GM23338 (cell line): ENCODE measurements around the gene KRTAP2-2. TPM values are rescaled to one million over a fixed set of nuclear protein-coding genes. Genes with fewer than 3 reads are reported as not detected.

Experiments
- ATAC-seq: fragments of 200-7000 bp; cut with Tn5 transposase; 3 replicates; pipeline ENCODE4 v1.9.1; 2020
- DNase-seq: peaks from one replicate; pipeline ENCODE4 v3.0.0-alpha.2; 2015; ENCODE audit warnings: low spot score
- H2AFZ ChIP-seq: fragments of 200-600 bp; sonication (generic); 2 replicates; pipeline ENCODE4 v1.8.0; 2016; ENCODE audit warnings: antibody characterized with exemption, mild to moderate bottlenecking, moderate library complexity
- H3F3A ChIP-seq: fragments of 200-600 bp; sonication (generic); replicated peaks from 2 replicates; pipeline ENCODE4 v1.8.0; 2017; ENCODE audit warnings: antibody characterized with exemption, mixed run types, low read depth
- H3K27ac ChIP-seq: fragments of 200-600 bp; sonication (generic); 2 replicates; pipeline ENCODE4 v1.6.1; 2016; ENCODE audit warnings: low read depth
- H3K27me3 ChIP-seq: fragments of 200-600 bp; sonication (generic); 2 replicates; pipeline ENCODE4 v1.8.0; 2016; ENCODE audit warnings: mild to moderate bottlenecking, mixed run types, moderate library complexity; ENCODE audit not compliant: insufficient read depth
- H3K36me3 ChIP-seq: fragments of 200-600 bp; sonication (generic); 2 replicates; pipeline ENCODE4 v1.8.0; 2016; ENCODE audit warnings: mild to moderate bottlenecking; ENCODE audit not compliant: insufficient read depth
- H3K4me1 ChIP-seq: fragments of 200-600 bp; sonication (generic); 2 replicates; pipeline ENCODE4 v1.8.0; 2016; ENCODE audit warnings: mild to moderate bottlenecking, moderate library complexity; ENCODE audit not compliant: insufficient read depth
- H3K4me2 ChIP-seq: fragments of 200-600 bp; sonication (generic); 2 replicates; pipeline ENCODE4 v1.7.1; 2017; ENCODE audit warnings: mixed run types
- H3K4me3 ChIP-seq: fragments of 200-600 bp; sonication (generic); 2 replicates; pipeline ENCODE4 v1.6.1; 2016; ENCODE audit warnings: mixed run types
- H3K79me2 ChIP-seq: fragments of 200-600 bp; sonication (generic); replicated peaks from 2 replicates; pipeline ENCODE4 v1.8.0; 2017; ENCODE audit warnings: mild to moderate bottlenecking; ENCODE audit not compliant: insufficient read depth
- H3K9me2 ChIP-seq: fragments of 200-600 bp; sonication (generic); 2 replicates; pipeline ENCODE4 v1.8.0; 2017; ENCODE audit not compliant: insufficient read depth
- H4K20me1 ChIP-seq: fragments of 200-600 bp; sonication (generic); replicated peaks from 2 replicates; pipeline ENCODE4 v1.8.0; 2017; ENCODE audit warnings: mild to moderate bottlenecking; ENCODE audit not compliant: insufficient read depth
- H3K27ac Mint-ChIP-seq: 2 replicates; pipeline ENCODE4 v1.8.0; 2020; ENCODE audit warnings: inconsistent platforms, mild to moderate bottlenecking, moderate library complexity, mixed read lengths
- H3K27me3 Mint-ChIP-seq: 3 replicates; pipeline ENCODE4 v1.8.0; 2022; ENCODE audit warnings: low read depth, mild to moderate bottlenecking, moderate library complexity, mixed read lengths, inconsistent platforms; ENCODE audit not compliant: insufficient read depth, poor library complexity
- H3K36me3 Mint-ChIP-seq: 3 replicates; pipeline ENCODE4 v1.8.0; 2021; ENCODE audit warnings: low read depth, mild to moderate bottlenecking, inconsistent platforms, moderate library complexity, mixed read lengths
- H3K4me1 Mint-ChIP-seq: 3 replicates; pipeline ENCODE4 v1.8.0; 2020; ENCODE audit warnings: mild to moderate bottlenecking, inconsistent platforms, mixed read lengths
- H3K4me3 Mint-ChIP-seq: 3 replicates; pipeline ENCODE4 v1.8.0; 2021; ENCODE audit warnings: moderate library complexity, mild to moderate bottlenecking, inconsistent platforms, mixed read lengths
- H3K9me3 Mint-ChIP-seq: 3 replicates; pipeline ENCODE4 v1.8.0; 2020; ENCODE audit warnings: moderate library complexity, mild to moderate bottlenecking, inconsistent platforms, mixed read lengths
- EZH2 ChIP-seq: fragments of 200-600 bp; sonication (generic); IDR thresholded peaks from one replicate; pipeline ENCODE4 v1.8.0; 2017; ENCODE audit warnings: antibody characterized with exemption, mild to moderate bottlenecking, low read depth; ENCODE audit not compliant: unreplicated experiment
- NANOG ChIP-seq: IDR thresholded peaks from 2 replicates; pipeline ENCODE4 v1.6.1; 2016; ENCODE audit warnings: antibody characterized with exemption, borderline replicate concordance
- POLR2AphosphoS5 ChIP-seq: IDR thresholded peaks from 2 replicates; pipeline ENCODE4 v1.6.1; 2016; ENCODE audit warnings: antibody characterized with exemption, low read depth
- STAT1 ChIP-seq: IDR thresholded peaks from one replicate; pipeline ENCODE4 v1.6.1; 2016; ENCODE audit warnings: antibody characterized with exemption; ENCODE audit not compliant: unreplicated experiment
- ZNF331 ChIP-seq: fragments of 250-450 bp; sonication (Bioruptor Pico); IDR thresholded peaks from 2 replicates; pipeline ENCODE4 v1.5.0; 2020; ENCODE audit warnings: low read depth, mild to moderate bottlenecking, moderate library complexity
- polyA plus RNA-seq: library from polyadenylated mRNA; unstranded; fragments of >200 nt; fragmentation: Nextera tagmentation; extraction: Ambion mirVana; gene quantifications from 2 replicates; pipeline ENCODE4 v1.2.1, GENCODE V29; 2016
- small RNA-seq: library from RNA; depleted of rRNA; stranded (forward); fragments of <200 nt; gene quantifications from one replicate; pipeline ENCODE3, GENCODE V24; 2014; ENCODE audit warnings: low replicate concordance
- total RNA-seq: library from RNA; depleted of rRNA; stranded (reverse); fragments of >200 nt; shearing (Covaris generic); gene quantifications from 2 replicates; pipeline ENCODE4 v1.2.3, GENCODE V29; 2014; rRNA removed

The KRTAP2-2 gene
- total and polyA plus RNA-seq, 2 experiments from 2014 or later: not detected

DNA sequence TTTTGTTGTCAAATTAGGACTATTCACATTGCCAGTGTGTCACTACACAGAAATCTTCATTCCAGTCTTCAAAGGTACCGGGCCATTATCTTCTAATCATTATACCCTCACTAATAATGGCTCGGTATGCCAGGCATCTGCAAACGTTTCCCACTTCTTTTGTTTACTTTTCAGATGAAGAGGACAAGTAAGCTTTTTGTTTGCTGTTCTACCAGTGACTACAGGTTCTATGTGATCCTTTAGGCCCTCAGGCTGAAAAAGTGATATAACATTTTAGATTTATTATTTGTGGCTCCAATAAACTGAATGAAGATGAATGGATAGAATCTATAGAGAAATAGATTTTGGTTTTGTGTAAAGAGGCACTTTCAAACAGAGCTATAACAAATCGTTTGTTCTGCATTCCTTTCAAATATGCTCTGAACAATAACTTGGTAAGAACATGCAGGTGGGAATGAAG lies 45.7 kb downstream of the KRTAP2-2 start:
- H4K20me1 ChIP-seq: no peaks in the 10 kb centered on the region
- no peak overlapping the region for H2AFZ ChIP-seq
- peak overlapping the region; percentile 27; the same call in 1 of the 2 replicates for H3K4me2 ChIP-seq
- TF ChIP-seq ZNF331 (no peak), STAT1 (no peak), NANOG (peak; percentile 60; the same call in 1 of the 2 replicates), EZH2 (no peak)
- no peaks in the 10 kb centered on the region for H3K36me3 Mint-ChIP-seq
- H3K9me2 ChIP-seq: no peaks in the 10 kb centered on the region; the same call in 1 of the 2 replicates
- H3K27ac Mint-ChIP-seq: no peak overlapping the region
- no peak for ATAC-seq
- no peaks in the 10 kb centered on the region for H3K27me3 ChIP-seq
- no peak overlapping the region for H3K27ac ChIP-seq
- H3K4me1 Mint-ChIP-seq: peaks cover 10% of the 10 kb centered on the region; the same call in 2 of the 3 replicates
- H3F3A ChIP-seq: no peaks in the 10 kb centered on the region
- H3K4me1 ChIP-seq: peaks cover 14% of the 10 kb centered on the region
- no peak overlapping the region for H3K4me3 Mint-ChIP-seq
- no peaks in the 10 kb centered on the region for H3K9me3 Mint-ChIP-seq
- peaks cover 1% of the 10 kb centered on the region for H3K27me3 Mint-ChIP-seq
- no peaks in the 10 kb centered on the region for H3K79me2 ChIP-seq
- no peak overlapping the region for H3K4me3 ChIP-seq
- H3K36me3 ChIP-seq: no peaks in the 10 kb centered on the region
- DNase-seq: peak; percentile 35

GRCh38 chr17:41008811-41009210 lies 46.2 kb downstream of the KRTAP2-2 start, which contains the start of gene KRTAP3-1:
KRTAP3-1 (minus strand) TSS chr17:41009128; CDS start chr17:41009074, 54 bp downstream.
- Histone ChIP-seq H3K27me3 (no peaks in the 10 kb centered on the region), H3K9me2 (no peaks in the 10 kb centered on the region; the same call in 1 of the 2 replicates), H3K36me3 (no peaks in the 10 kb centered on the region), H3K79me2 (no peaks in the 10 kb centered on the region), H3K4me3 (no peak within 1 kb of the TSS), H4K20me1 (no peaks in the 10 kb centered on the region), H3K4me1 (peaks cover 14% of the 10 kb centered on the region), H2AFZ (no peak within 1 kb of the TSS), H3K27ac (no peak within 1 kb of the TSS), H3F3A (no peaks in the 10 kb centered on the region), H3K4me2 (peak within 1 kb of the TSS; percentile 27; the same call in 1 of the 2 replicates)
- H3K9me3 Mint-ChIP-seq: no peaks in the 10 kb centered on the region
- H3K27ac Mint-ChIP-seq: no peak within 1 kb of the TSS
- H3K36me3 Mint-ChIP-seq: no peaks in the 10 kb centered on the region
- DNase-seq: no peak
- peaks cover 10% of the 10 kb centered on the region; the same call in 2 of the 3 replicates for H3K4me1 Mint-ChIP-seq
- ATAC-seq: peak; percentile 34; the same call in 2 of the 3 replicates
- H3K4me3 Mint-ChIP-seq: no peak within 1 kb of the TSS
- peaks cover 1% of the 10 kb centered on the region for H3K27me3 Mint-ChIP-seq
- TF ChIP-seq NANOG (no peak), STAT1 (no peak), POLR2AphosphoS5 (no peak)

Small RNAs within 50 kb of the gene (small RNA-seq; reads per million reads assigned to genes)
- gene KRTAP3-4P: not detected

Other genes with a start within 250 kb of the KRTAP2-2 start
Only the 30 nearest of the 37 such genes appear.
- not detected in 2 replicates for gene KRT20, start 170.0 kb downstream of the KRTAP2-2 start, total RNA-seq
- gene KRT20, start 170.0 kb downstream of the KRTAP2-2 start, polyA plus RNA-seq: not detected in 2 replicates
- gene KRT23, start 117.6 kb downstream of the KRTAP2-2 start, total RNA-seq: not detected in 2 replicates
- not detected in 2 replicates for gene KRT23, start 117.6 kb downstream of the KRTAP2-2 start, polyA plus RNA-seq
- gene KRT39, start 88.3 kb downstream of the KRTAP2-2 start, total RNA-seq: not detected in 2 replicates
- not detected in 2 replicates for gene KRT39, start 88.3 kb downstream of the KRTAP2-2 start, polyA plus RNA-seq
- gene KRT40, start 70.9 kb downstream of the KRTAP2-2 start, total RNA-seq: not detected in 2 replicates
- gene KRT40, start 70.9 kb downstream of the KRTAP2-2 start, polyA plus RNA-seq: not detected in 2 replicates
- not detected in 2 replicates for gene KRTAP3-3, start 61.1 kb downstream of the KRTAP2-2 start, total RNA-seq
- not detected in 2 replicates for gene KRTAP3-3, start 61.1 kb downstream of the KRTAP2-2 start, polyA plus RNA-seq
- gene KRTAP3-2, start 55.3 kb downstream of the KRTAP2-2 start, total RNA-seq: not detected in 2 replicates
- gene KRTAP3-2, start 55.3 kb downstream of the KRTAP2-2 start, polyA plus RNA-seq: not detected in 2 replicates
- gene KRTAP3-1, start 46.1 kb downstream of the KRTAP2-2 start, total RNA-seq: not detected in 2 replicates
- gene KRTAP3-1, start 46.1 kb downstream of the KRTAP2-2 start, polyA plus RNA-seq: not detected in 2 replicates
- gene KRTAP1-5, start 28.0 kb downstream of the KRTAP2-2 start, total RNA-seq: not detected in 2 replicates
- not detected in 2 replicates for gene KRTAP1-5, start 28.0 kb downstream of the KRTAP2-2 start, polyA plus RNA-seq
- not detected in 2 replicates for gene KRTAP1-4, start 25.0 kb downstream of the KRTAP2-2 start, total RNA-seq
- gene KRTAP1-4, start 25.0 kb downstream of the KRTAP2-2 start, polyA plus RNA-seq: not detected in 2 replicates
- not detected in 2 replicates for gene KRTAP1-3, start 20.4 kb downstream of the KRTAP2-2 start, total RNA-seq
- not detected in 2 replicates for gene KRTAP1-3, start 20.4 kb downstream of the KRTAP2-2 start, polyA plus RNA-seq
- gene KRTAP1-1, start 13.8 kb downstream of the KRTAP2-2 start, total RNA-seq: not detected in 2 replicates
- gene KRTAP1-1, start 13.8 kb downstream of the KRTAP2-2 start, polyA plus RNA-seq: not detected in 2 replicates
- not detected in 2 replicates for gene KRTAP2-1, start 7.9 kb downstream of the KRTAP2-2 start, total RNA-seq
- gene KRTAP2-1, start 7.9 kb downstream of the KRTAP2-2 start, polyA plus RNA-seq: not detected in 2 replicates
- not detected in 2 replicates for gene KRTAP2-3, start 4.9 kb upstream of the KRTAP2-2 start, total RNA-seq
- not detected in 2 replicates for gene KRTAP2-3, start 4.9 kb upstream of the KRTAP2-2 start, polyA plus RNA-seq
- gene KRTAP2-4, start 10.6 kb upstream of the KRTAP2-2 start, total RNA-seq: not detected in 2 replicates
- not detected in 2 replicates for gene KRTAP2-4, start 10.6 kb upstream of the KRTAP2-2 start, polyA plus RNA-seq
- not detected in 2 replicates for gene KRTAP4-7, start 28.9 kb upstream of the KRTAP2-2 start, total RNA-seq
- not detected in 2 replicates for gene KRTAP4-7, start 28.9 kb upstream of the KRTAP2-2 start, polyA plus RNA-seq
- gene KRTAP4-8, start 42.9 kb upstream of the KRTAP2-2 start, total RNA-seq: not detected in 2 replicates
- gene KRTAP4-8, start 42.9 kb upstream of the KRTAP2-2 start, polyA plus RNA-seq: not detected in 2 replicates
- gene KRTAP4-16, start 47.0 kb upstream of the KRTAP2-2 start, total RNA-seq: not detected in 2 replicates
- gene KRTAP4-16, start 47.0 kb upstream of the KRTAP2-2 start, polyA plus RNA-seq: not detected in 2 replicates
- not detected in 2 replicates for gene KRTAP4-9, start 50.2 kb upstream of the KRTAP2-2 start, total RNA-seq
- gene KRTAP4-9, start 50.2 kb upstream of the KRTAP2-2 start, polyA plus RNA-seq: not detected in 2 replicates
- not detected in 2 replicates for gene KRTAP4-11, start 63.1 kb upstream of the KRTAP2-2 start, total RNA-seq
- not detected in 2 replicates for gene KRTAP4-11, start 63.1 kb upstream of the KRTAP2-2 start, polyA plus RNA-seq
- gene KRTAP4-12, start 69.0 kb upstream of the KRTAP2-2 start, total RNA-seq: not detected in 2 replicates
- not detected in 2 replicates for gene KRTAP4-12, start 69.0 kb upstream of the KRTAP2-2 start, polyA plus RNA-seq
- gene KRTAP4-6, start 85.3 kb upstream of the KRTAP2-2 start, total RNA-seq: not detected in 2 replicates
- not detected in 2 replicates for gene KRTAP4-6, start 85.3 kb upstream of the KRTAP2-2 start, polyA plus RNA-seq
- not detected in 2 replicates for gene KRTAP4-5, start 94.6 kb upstream of the KRTAP2-2 start, total RNA-seq
- gene KRTAP4-5, start 94.6 kb upstream of the KRTAP2-2 start, polyA plus RNA-seq: not detected in 2 replicates
- not detected in 2 replicates for gene KRTAP4-4, start 105.5 kb upstream of the KRTAP2-2 start, total RNA-seq
- not detected in 2 replicates for gene KRTAP4-4, start 105.5 kb upstream of the KRTAP2-2 start, polyA plus RNA-seq
- gene KRTAP4-3, start 113.0 kb upstream of the KRTAP2-2 start, total RNA-seq: not detected in 2 replicates
- not detected in 2 replicates for gene KRTAP4-3, start 113.0 kb upstream of the KRTAP2-2 start, polyA plus RNA-seq
- gene KRTAP4-2, start 123.0 kb upstream of the KRTAP2-2 start, total RNA-seq: not detected in 2 replicates
- not detected in 2 replicates for gene KRTAP4-2, start 123.0 kb upstream of the KRTAP2-2 start, polyA plus RNA-seq
- gene KRTAP4-1, start 129.7 kb upstream of the KRTAP2-2 start, total RNA-seq: not detected in 2 replicates
- gene KRTAP4-1, start 129.7 kb upstream of the KRTAP2-2 start, polyA plus RNA-seq: not detected in 2 replicates
- gene KRTAP9-1, start 134.7 kb upstream of the KRTAP2-2 start, total RNA-seq: not detected in 2 replicates
- gene KRTAP9-1, start 134.7 kb upstream of the KRTAP2-2 start, polyA plus RNA-seq: not detected in 2 replicates
- gene KRTAP9-2, start 171.4 kb upstream of the KRTAP2-2 start, total RNA-seq: not detected in 2 replicates
- not detected in 2 replicates for gene KRTAP9-2, start 171.4 kb upstream of the KRTAP2-2 start, polyA plus RNA-seq
- not detected in 2 replicates for gene KRTAP9-3, start 177.2 kb upstream of the KRTAP2-2 start, total RNA-seq
- gene KRTAP9-3, start 177.2 kb upstream of the KRTAP2-2 start, polyA plus RNA-seq: not detected in 2 replicates
- not detected in 2 replicates for gene KRTAP9-8, start 182.8 kb upstream of the KRTAP2-2 start, total RNA-seq
- gene KRTAP9-8, start 182.8 kb upstream of the KRTAP2-2 start, polyA plus RNA-seq: not detected in 2 replicates